HUDEP-2 (cell line): ENCODE measurements around the gene SLAMF8.
A peak's percentile ranks its signal among the peaks of the same experiment; 100 is the strongest.

Experiments
- DNase-seq, 76 experiments: peaks; one replicate each; lab custom pipeline; 2025; ENCODE audit not compliant: unreplicated experiment in 76 of 76; lab: John Stamatoyannopoulos, UW

SLAMF8 gene

GRCh38 chr1:159845751-159846629, 19.3 kb downstream of the SLAMF8 start:
- DNase-seq: no peak

GRCh38 chr1:159847231-159847630, 20.6 kb downstream of the SLAMF8 start:
- DNase-seq: no peak

- DNase-seq: no peak
These were observed 21.7 kb downstream of the SLAMF8 start for GRCh38 chr1:159848326-159848725.

GRCh38 chr1:159849626-159850366, 23.1 kb downstream of the SLAMF8 start:
- DNase-seq: no peak

GRCh38 chr1:159851407-159851806, 24.7 kb downstream of the SLAMF8 start:
- peak in 1 of 76 experiments; percentile 9 for DNase-seq

- DNase-seq: no peak
These were observed 26.9 kb downstream of the SLAMF8 start for GRCh38 chr1:159853417-159854115.

- no peak for DNase-seq
These were observed 27.5 kb downstream of the SLAMF8 start for GRCh38 chr1:159854116-159854692.

- DNase-seq: peak in 22 of 76 experiments; percentile 4 to 43 (median 17)
These were observed 28.1 kb downstream of the SLAMF8 start for GRCh38 chr1:159854693-159855192.

- DNase-seq: no peak
These were observed 29.0 kb downstream of the SLAMF8 start for GRCh38 chr1:159855709-159856108.

- DNase-seq: no peak
These were observed 29.9 kb downstream of the SLAMF8 start for GRCh38 chr1:159856576-159856975.

GRCh38 chr1:159857889-159858288, 31.2 kb downstream of the SLAMF8 start:
- DNase-seq: no peak

GRCh38 chr1:159859767-159860322, 33.2 kb downstream of the SLAMF8 start:
- DNase-seq: no peak

- no peak for DNase-seq
These were observed 33.8 kb downstream of the SLAMF8 start for GRCh38 chr1:159860456-159860855.

- no peak for DNase-seq
These were observed 34.5 kb downstream of the SLAMF8 start for GRCh38 chr1:159861218-159861617.

GRCh38 chr1:159862031-159862430, 35.4 kb downstream of the SLAMF8 start:
- DNase-seq: no peak

- no peak for DNase-seq
These were observed 35.9 kb downstream of the SLAMF8 start, which contains the start of gene VSIG8 for GRCh38 chr1:159862557-159862956. Gene VSIG8, minus strand, starts transcription at chr1:159862657. Its CDS starts 136 bp downstream, at chr1:159862521.

GRCh38 chr1:159864262-159864661, 37.6 kb downstream of the SLAMF8 start:
- no peak for DNase-seq

- no peak for DNase-seq
These were observed 39.4 kb downstream of the SLAMF8 start for GRCh38 chr1:159866066-159866465.

- DNase-seq: no peak
These were observed 40.4 kb downstream of the SLAMF8 start for GRCh38 chr1:159866905-159867663.

GRCh38 chr1:159867664-159868026, 41.0 kb downstream of the SLAMF8 start:
- no peak for DNase-seq
